ENCODE results near the gene BEST1. TPM values are rescaled to one million over a fixed set of nuclear protein-coding genes. Genes with fewer than 3 reads are reported as not detected.
A peak's percentile ranks its signal among the peaks of the same experiment; 100 is the strongest.

BEST1 gene
- total and polyA plus RNA-seq, 2 of the 13 experiments (the other 11 are each of a cell fraction or from before 2014, with no cell fraction given) = 0.09 to 0.65 TPM

- H3K36me3 ChIP-seq (replicated peaks in 1 of 2; ENCODE audit: control insufficient read depth in 1 of 2, insufficient read depth in 2 of 2, low read length in 2 of 2) = no peaks in the 10 kb centered on the region
- POLR2A ChIA-PET = interaction anchor here (0.8 to 2.9 kb wide), 23 partner anchors 11 to 195 kb away, joined by 3 to 37 read pairs (median 4); partner anchors contain the start of genes BEST1, FADS1, FADS3 and FEN1
- H3K9me3 ChIP-seq (ENCODE audit: low read length) = no peaks in the 10 kb centered on the region
- H3K79me2 ChIP-seq (ENCODE audit: insufficient read depth, low read length) = no peaks in the 10 kb centered on the region
- H3K4me3 ChIP-seq (replicated peaks in 1 of 3; ENCODE audit: insufficient read depth in 1 of 3, low read depth in 2 of 3, low read length in 3 of 3) = peak overlapping the region; percentile 48 to 81 (median 61)
- H2AFZ ChIP-seq (ENCODE audit: low read length) = peak overlapping the region; percentile 81
- H3K4me2 ChIP-seq (ENCODE audit: low read depth, low read length) = peak overlapping the region; percentile 100
- peak overlapping the region; percentile 67 for H3K9ac ChIP-seq (ENCODE audit: insufficient read depth, low read depth, low read length)
- H3K4me1 ChIP-seq (ENCODE audit: insufficient read depth, low read length) = peaks cover 32% of the 10 kb centered on the region
- no peaks in the 10 kb centered on the region for H4K20me1 ChIP-seq (ENCODE audit: insufficient read depth, low read length)
- FAIRE-seq (no peak), DNase-seq (ENCODE audit: low spot score) (peak; percentile 72), ATAC-seq (peak; percentile 93)
- 0% methylated on average over 1 of the region's 19 CpGs for WGBS (ENCODE audit: low lambda C conversion rate)
- intact Hi-C loops (cut with micrococcal nuclease; ENCODE audit: unreplicated experiment) = no loop called here
- BruUV-seq (replicated peaks) = no TSS peak
- CTCF ChIA-PET (ENCODE audit: low intra/inter-chr PET ratio, low total read pairs) = interaction anchor here (1.3 kb wide), 1 partner anchor 10 kb away, joined by 4 read pairs; no protein-coding TSS in a partner anchor
- H3K27ac ChIP-seq (ENCODE audit: extremely low read length, insufficient read depth, low read length) = no peak overlapping the region
- in situ Hi-C loops (cut with HindIII; ENCODE audit: extremely low pct_ligation_motif_present, low pct_unique_long_range_greater_than_20kb) = no loop called here
- H3K27me3 ChIP-seq (ENCODE audit: control insufficient read depth in 1 of 2, insufficient read depth in 2 of 2, low read length in 2 of 2) = no peaks in the 10 kb centered on the region
- peak; percentile 25; the same call in 1 of the 2 replicates for TF ChIP-seq MED1 (CRISPR knock-in tag; IDR thresholded peaks at IDR 0.05)
- no peak for TF ChIP-seq CHD4 (IDR thresholded peaks at IDR 0.05; ENCODE audit: borderline replicate concordance, low read length)
- TF ChIP-seq THAP11 (CRISPR knock-in tag; IDR thresholded peaks at IDR 0.05) = peak; percentile 39; the same call in 1 of the 2 replicates
- TF ChIP-seq YEATS2 (CRISPR knock-in tag; IDR thresholded peaks at IDR 0.05; ENCODE audit: borderline replicate concordance) = peak; percentile 35; the same call in 1 of the 2 replicates
- peak; percentile 69; the same call in 1 of the 2 replicates for TF ChIP-seq TBX2 (CRISPR knock-in tag; IDR thresholded peaks at IDR 0.05; ENCODE audit: borderline replicate concordance)
- no peak for TF ChIP-seq GZF1 (CRISPR knock-in tag; IDR thresholded peaks at IDR 0.05)
- TF ChIP-seq POLR2AphosphoS5 (IDR thresholded peaks at IDR 0.05; ENCODE audit: low read depth, low read length) = peak; percentile 37; the same call in 1 of the 2 replicates
- 0 out of 2 replicates have a peak, but pooled peaks have one; percentile 11 for TF ChIP-seq ZNF292 (CRISPR knock-in tag; IDR thresholded peaks at IDR 0.05; ENCODE audit: borderline replicate concordance, low read depth)
- 0 out of 2 replicates have a peak, but pooled peaks have one; percentile 11 for TF ChIP-seq ZNF331 (CRISPR knock-in tag; IDR thresholded peaks at IDR 0.05)
- peak in 1 of 2 experiments; percentile 63; a peak in 2 of 4 replicates for TF ChIP-seq HMGXB4 (CRISPR knock-in tag; IDR thresholded peaks at IDR 0.05; ENCODE audit: borderline replicate concordance in 1 of 2, low read depth in 1 of 2)
- TF ChIP-seq IRF1 (CRISPR knock-in tag; IDR thresholded peaks at IDR 0.05; ENCODE audit: low read depth) = 0 out of 2 replicates have a peak, but pooled peaks have one; percentile 51
- peak; percentile 79 for TF ChIP-seq ZNF350 (CRISPR knock-in tag; IDR thresholded peaks at IDR 0.05; ENCODE audit: borderline replicate concordance, low read depth)
- TF ChIP-seq PHB2 (IDR thresholded peaks at IDR 0.05; ENCODE audit: partially characterized antibody) = no peak
- 0 out of 2 replicates have a peak, but pooled peaks have one; percentile 45 for TF ChIP-seq ZNF761 (CRISPR knock-in tag; conservative IDR thresholded peaks at IDR 0.05)
- TF ChIP-seq SP1 (IDR thresholded peaks at IDR 0.05) = no peak
- TF ChIP-seq SP1 (CRISPR knock-in tag; IDR thresholded peaks at IDR 0.05) = peak; percentile 84
- TF ChIP-seq AHR (CRISPR knock-in tag; IDR thresholded peaks at IDR 0.05) = no peak
- peak; percentile 55; the same call in 1 of the 2 replicates for TF ChIP-seq RBFOX2 (IDR thresholded peaks at IDR 0.05; ENCODE audit: low read depth, low read length)
- TF ChIP-seq ZNF891 (CRISPR knock-in tag; IDR thresholded peaks at IDR 0.05) = no peak
- TF ChIP-seq ELF1 (CRISPR knock-in tag; IDR thresholded peaks at IDR 0.05) = peak; percentile 34; the same call in 1 of the 2 replicates
- TF ChIP-seq SP4 (CRISPR knock-in tag; IDR thresholded peaks at IDR 0.05) = peak; percentile 96
- peak; percentile 54 for TF ChIP-seq PHF8 (CRISPR knock-in tag; IDR thresholded peaks at IDR 0.05)
- TF ChIP-seq ZNF225 (CRISPR knock-in tag; IDR thresholded peaks at IDR 0.05) = peak; percentile 53; the same call in 1 of the 2 replicates
- TF ChIP-seq ATF7 (IDR thresholded peaks at IDR 0.05) = no peak
- peak; percentile 54; the same call in 1 of the 2 replicates for TF ChIP-seq ATF7 (CRISPR knock-in tag; IDR thresholded peaks at IDR 0.05)
These were observed 45.6 kb upstream of the BEST1 start for GRCh38 chr11:61904539-61905048.
